ENCODE results near the gene SPAG17.

- TF ChIP-seq CTCF (conservative IDR thresholded peaks at IDR 0.05; ENCODE audit: low read depth, low read length) (no peak), EZH2phosphoT487 (IDR thresholded peaks at IDR 0.05; ENCODE audit: borderline replicate concordance, low read length) (no peak), EZH2 (IDR thresholded peaks at IDR 0.05; ENCODE audit: low read length, unreplicated experiment) (no peak)
Measured at GRCh38 chr1:118039170-118039569, 145.9 kb downstream of the SPAG17 start.
